Measurements from ENCODE around the gene EIPR1. TPM values are rescaled to one million over a fixed set of nuclear protein-coding genes. Genes with fewer than 3 reads are reported as not detected.

EIPR1 gene
- total RNA-seq, 1 experiment from 2014 or later, result 22.8 TPM

DNA sequence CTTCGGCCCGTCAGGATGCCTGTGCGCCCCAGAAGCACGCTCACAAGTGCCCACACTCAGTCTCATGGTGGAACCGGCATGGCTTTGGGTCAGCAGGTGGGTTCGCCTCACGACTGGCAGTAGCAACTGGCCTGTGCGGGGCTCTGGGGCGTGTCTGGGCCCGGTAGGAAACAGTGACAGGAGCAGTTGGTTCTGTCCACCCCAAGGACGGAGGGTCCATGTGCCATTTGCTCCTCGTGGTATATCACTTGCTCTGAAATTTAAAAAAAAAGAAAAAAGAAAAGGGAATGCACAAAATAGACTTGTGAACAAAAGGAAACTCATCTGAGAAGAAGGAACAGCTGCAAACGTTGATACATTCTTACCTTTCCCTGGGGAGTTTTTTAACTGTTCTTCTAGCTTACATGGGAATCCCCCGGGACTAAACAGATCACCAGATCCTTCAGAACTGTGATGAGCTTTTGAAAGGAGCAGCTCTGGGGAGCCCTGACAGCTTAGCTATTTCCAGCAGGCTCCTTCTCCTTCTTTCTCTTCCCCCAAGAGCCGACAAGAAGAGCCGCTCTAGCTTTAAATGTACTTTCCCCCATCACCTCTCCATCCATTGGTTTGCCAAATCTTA, 44.7 kb upstream of the EIPR1 start:
- CTCF ChIA-PET, result interaction anchor here (0.8 to 2.5 kb wide), 6 partner anchors 20 to 230 kb away, joined by 5 to 14 read pairs (median 7); no protein-coding TSS in a partner anchor

More for the DNA sequence above, 44.7 kb upstream of the EIPR1 start:
- TF ChIP-seq CBFB (CRISPR knock-in tag; IDR thresholded peaks at IDR 0.05; ENCODE audit: low read depth), result no peak
- TF ChIP-seq AFF4 (CRISPR knock-in tag; IDR thresholded peaks at IDR 0.05; ENCODE audit: borderline replicate concordance), result no peak
- TF ChIP-seq ZNF425 (CRISPR knock-in tag; conservative IDR thresholded peaks at IDR 0.05), result no peak
- TF ChIP-seq TEAD1 (CRISPR knock-in tag; IDR thresholded peaks at IDR 0.05), result no peak
- TF ChIP-seq AR (CRISPR knock-in tag; IDR thresholded peaks at IDR 0.05), result no peak
- TF ChIP-seq, protein P1, sequence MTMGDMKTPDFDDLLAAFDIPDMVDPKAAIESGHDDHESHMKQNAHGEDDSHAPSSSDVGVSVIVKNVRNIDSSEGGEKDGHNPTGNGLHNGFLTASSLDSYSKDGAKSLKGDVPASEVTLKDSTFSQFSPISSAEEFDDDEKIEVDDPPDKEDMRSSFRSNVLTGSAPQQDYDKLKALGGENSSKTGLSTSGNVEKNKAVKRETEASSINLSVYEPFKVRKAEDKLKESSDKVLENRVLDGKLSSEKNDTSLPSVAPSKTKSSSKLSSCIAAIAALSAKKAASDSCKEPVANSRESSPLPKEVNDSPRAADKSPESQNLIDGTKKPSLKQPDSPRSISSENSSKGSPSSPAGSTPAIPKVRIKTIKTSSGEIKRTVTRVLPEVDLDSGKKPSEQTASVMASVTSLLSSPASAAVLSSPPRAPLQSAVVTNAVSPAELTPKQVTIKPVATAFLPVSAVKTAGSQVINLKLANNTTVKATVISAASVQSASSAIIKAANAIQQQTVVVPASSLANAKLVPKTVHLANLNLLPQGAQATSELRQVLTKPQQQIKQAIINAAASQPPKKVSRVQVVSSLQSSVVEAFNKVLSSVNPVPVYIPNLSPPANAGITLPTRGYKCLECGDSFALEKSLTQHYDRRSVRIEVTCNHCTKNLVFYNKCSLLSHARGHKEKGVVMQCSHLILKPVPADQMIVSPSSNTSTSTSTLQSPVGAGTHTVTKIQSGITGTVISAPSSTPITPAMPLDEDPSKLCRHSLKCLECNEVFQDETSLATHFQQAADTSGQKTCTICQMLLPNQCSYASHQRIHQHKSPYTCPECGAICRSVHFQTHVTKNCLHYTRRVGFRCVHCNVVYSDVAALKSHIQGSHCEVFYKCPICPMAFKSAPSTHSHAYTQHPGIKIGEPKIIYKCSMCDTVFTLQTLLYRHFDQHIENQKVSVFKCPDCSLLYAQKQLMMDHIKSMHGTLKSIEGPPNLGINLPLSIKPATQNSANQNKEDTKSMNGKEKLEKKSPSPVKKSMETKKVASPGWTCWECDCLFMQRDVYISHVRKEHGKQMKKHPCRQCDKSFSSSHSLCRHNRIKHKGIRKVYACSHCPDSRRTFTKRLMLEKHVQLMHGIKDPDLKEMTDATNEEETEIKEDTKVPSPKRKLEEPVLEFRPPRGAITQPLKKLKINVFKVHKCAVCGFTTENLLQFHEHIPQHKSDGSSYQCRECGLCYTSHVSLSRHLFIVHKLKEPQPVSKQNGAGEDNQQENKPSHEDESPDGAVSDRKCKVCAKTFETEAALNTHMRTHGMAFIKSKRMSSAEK (CRISPR knock-in tag; IDR thresholded peaks at IDR 0.05; ENCODE audit: borderline replicate concordance), result no peak
- TF ChIP-seq TEAD4 (CRISPR knock-in tag; IDR thresholded peaks at IDR 0.05), result no peak
- no peak for TF ChIP-seq SP1 (CRISPR knock-in tag; conservative IDR thresholded peaks at IDR 0.05)
- TF ChIP-seq ATF3 (CRISPR knock-in tag; conservative IDR thresholded peaks at IDR 0.05), result no peak
- no peak for TF ChIP-seq ATF1 (CRISPR knock-in tag; IDR thresholded peaks at IDR 0.05)
- Mint-ChIP-seq H3K4me3 (no peak overlapping the region), H3K27ac (no peak overlapping the region), H3K4me1 (no peaks in the 10 kb centered on the region), H3K36me3 (peaks cover 23% of the 10 kb centered on the region), H3K9me3 (no peaks in the 10 kb centered on the region), H3K27me3 (ENCODE audit: low read depth) (no peaks in the 10 kb centered on the region)
- POLR2A ChIA-PET, result no interaction called here
- DNase-seq (ENCODE audit: low spot score), result no peak
- no peak for ATAC-seq
